HG03175 (cell line): ENCODE measurements around the gene HDAC7.
"Not testable (repeated sequence)": the region's sequence is repeated elsewhere in the genome, so short reads cannot be mapped to it uniquely, and the experiment has no call there.

Experiments
- ATAC-seq: cut with Tn5 transposase; IDR thresholded peaks from one replicate; pipeline ENCODE4 v1.9.1; 2021; ENCODE audit warnings: mild to moderate bottlenecking, moderate library complexity; ENCODE audit not compliant: unreplicated experiment

Gene HDAC7

DNA sequence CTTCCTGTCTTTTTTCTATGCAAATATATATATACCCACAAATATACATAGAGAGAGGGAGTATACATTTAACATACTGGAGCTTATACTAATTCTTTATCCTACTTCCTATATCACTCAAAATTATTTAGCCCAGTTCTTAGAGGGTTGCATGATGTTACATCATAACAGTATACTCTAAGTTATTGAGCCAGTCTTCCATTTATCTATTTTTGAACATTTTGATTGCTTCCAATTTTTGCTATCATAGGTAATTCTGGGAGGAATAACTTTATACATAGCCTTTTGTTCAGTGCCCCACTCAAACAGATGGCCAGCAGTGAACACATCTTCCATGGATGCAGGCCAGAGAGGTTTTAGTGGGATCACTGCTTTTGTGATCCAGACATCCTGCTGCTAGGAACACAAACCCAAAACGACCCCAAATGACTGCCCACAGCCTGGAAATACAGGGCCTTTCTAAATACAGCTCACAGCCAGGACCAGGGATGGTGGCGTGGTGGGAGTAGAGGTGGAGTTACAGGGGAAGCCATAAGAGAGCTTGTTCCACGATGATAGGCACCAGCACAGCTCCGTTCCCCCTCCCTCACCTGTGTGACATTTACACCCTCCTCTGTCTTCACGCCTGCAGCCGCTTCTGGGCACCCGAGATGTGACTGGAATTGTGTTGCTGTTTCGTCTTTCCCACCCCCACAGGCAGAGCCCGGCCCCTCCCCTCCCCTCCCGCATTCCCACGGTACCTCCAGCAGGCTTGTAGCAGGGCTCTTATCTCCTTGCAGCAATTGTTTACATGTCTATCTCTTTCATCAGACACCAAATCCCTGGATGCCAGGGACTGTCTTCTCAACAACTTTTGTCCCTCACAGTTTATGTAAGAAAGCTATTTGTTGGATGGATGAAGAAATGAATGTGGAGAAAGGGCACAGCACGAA is 30.7 kb upstream of the HDAC7 start:
- no peak for ATAC-seq

GRCh38 chr12:47849261-47849660 is 29.6 kb upstream of the HDAC7 start:
- no peak for ATAC-seq

DNA sequence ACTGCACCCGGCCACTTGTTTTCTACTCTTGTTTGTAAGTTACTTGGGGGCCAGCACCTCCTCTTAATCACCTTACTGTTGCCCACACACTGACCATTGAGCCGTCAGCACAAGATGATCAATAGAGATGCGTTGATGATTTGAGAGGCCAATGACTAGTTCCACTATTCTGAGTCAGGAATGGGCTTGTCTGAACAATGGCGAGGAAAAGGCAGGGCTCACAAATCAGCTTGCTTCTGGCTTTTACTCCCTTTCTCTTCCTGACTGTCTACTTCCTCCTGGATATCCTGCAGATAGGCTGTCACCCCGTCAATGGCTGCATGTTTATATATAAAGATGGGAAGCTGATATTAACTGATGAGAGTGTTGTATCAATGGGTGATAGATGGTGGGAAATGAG is 29.1 kb upstream of the HDAC7 start:
- no peak for ATAC-seq

DNA sequence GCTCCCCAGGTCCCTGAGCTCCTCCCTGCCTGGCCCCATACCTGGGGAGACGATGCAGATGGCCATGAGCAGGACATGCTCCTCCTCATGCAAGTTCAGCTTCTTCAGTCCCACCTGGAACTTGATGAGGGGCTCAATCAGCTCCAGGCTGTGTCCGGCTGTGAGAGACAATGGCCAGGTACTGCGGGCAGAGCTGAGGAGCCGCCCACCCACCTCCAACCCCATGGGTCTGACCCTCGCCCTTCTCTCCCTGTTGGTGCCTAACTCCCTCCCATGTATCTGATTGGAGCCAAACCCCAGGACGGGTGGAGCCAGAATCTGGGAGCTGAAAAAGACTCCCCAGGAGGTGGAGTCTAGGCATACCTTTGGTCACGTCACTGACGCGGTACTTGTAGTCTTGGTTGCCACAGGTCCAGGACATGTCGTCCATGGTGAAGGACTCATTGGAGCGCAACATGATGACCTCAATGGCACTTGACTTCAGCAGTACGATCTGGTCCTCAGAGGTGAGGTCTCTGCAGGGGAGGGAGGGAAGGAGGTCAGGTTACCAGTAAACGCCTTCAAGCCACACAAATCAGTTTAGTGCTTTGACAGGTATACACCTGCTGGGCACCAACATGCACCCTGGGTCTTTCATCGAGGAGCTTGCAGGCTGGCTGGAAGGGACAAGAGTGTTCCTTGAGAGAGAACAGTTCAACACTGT is 26.7 kb upstream of the HDAC7 start:
- no peak for ATAC-seq

DNA sequence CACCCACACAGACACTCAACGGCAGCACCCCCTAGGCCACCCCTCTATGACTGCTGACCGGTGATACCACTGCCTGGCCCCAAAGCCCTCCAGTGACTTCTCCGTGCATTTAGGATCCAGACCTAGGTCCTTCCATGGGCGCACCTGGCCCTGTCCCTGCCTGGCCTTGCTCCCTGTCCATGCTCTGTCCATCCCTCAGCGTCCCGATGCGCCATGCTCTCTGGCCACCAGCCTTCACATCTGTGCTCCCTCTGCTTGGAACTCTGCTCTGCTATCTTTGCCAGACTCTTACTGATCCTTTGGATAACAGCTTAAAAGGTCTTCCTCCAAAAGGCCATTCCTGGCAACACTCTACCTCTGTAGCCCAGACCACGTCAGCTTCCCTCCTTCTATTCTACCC is 25.4 kb upstream of the HDAC7 start:
- no peak for ATAC-seq

- ATAC-seq, result no peak
Observed at GRCh38 chr12:47844264-47845019, 24.7 kb upstream of the HDAC7 start.

- no peak for ATAC-seq
Observed at GRCh38 chr12:47843226-47843980, 23.7 kb upstream of the HDAC7 start.

- not testable (repeated sequence) for ATAC-seq
Observed at GRCh38 chr12:47842543-47842942, 22.8 kb upstream of the HDAC7 start.

GRCh38 chr12:47841910-47842309 is 22.2 kb upstream of the HDAC7 start:
- ATAC-seq, result no peak

- no peak for ATAC-seq
Observed at GRCh38 chr12:47841501-47841900, 21.8 kb upstream of the HDAC7 start.

DNA sequence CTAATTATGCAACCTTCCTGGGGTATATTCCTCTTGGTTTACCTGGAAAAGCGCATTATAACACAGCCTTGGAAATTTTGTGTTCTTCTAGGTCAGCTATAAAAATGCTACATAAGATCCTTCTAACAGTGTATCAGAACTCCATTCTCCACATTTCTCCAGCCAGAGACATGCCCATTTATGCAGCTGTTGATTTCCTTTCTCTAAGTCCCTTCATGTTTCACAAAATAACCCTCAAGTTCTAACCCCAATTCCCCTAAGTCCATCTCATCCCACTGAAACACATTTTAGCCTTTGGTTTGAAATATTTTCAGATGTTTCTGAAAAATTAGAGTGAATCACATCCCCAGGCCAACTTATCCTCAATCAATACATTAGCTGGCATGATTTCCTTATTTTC is 20.9 kb upstream of the HDAC7 start:
- no peak for ATAC-seq

DNA sequence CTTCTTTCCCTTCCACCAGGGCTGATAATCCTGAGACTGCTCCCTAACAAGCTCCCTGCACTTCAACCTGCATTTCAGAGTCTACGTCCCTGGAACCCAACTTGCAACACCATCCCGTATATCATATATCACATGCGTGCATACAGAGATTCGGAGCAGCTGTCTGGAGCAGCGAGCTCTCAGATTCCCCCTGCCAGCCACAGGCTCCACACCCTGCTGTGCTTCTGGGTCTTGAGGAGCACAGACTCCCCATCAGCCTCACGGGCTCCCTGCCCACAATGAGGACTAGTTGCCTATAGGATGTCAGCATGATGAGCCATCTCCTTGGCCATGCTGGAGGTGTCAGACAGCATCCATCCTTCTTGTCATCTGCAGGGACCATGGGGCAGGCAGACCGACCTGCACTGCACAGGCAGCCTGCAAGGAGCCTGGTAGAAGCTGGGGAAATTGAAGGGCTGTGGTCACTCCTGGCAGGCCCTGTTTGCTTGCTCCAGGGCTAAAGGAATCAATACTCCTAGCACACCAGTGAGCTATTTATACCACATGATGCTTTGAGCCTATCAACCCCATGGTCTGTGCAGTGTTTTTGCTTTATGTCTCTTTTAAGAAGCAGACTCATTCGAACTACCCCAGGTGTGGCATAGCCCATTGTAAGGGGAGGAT is 19.6 kb upstream of the HDAC7 start:
- no peak for ATAC-seq

- ATAC-seq, result no peak
Observed at GRCh38 chr12:47838286-47838931, 18.7 kb upstream of the HDAC7 start.

GRCh38 chr12:47837190-47838171 is 17.8 kb upstream of the HDAC7 start:
- ATAC-seq, result peak; percentile 37

DNA sequence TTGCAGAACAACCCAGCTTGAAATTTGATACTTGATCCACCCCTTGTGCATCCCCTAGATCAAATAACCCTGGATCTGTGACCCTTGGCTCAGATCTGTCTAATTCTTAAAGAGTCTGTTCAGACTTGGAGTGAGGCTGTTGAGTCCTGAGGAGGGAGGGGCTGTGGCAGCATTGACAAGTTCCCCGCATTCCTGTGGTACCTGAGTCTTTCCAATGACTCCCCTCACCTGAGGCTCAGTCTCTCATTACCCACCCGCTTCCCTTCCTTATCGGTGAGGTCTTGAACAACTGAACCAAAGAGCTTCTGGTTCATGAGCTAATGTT is 16.1 kb upstream of the HDAC7 start:
- ATAC-seq, result no peak

GRCh38 chr12:47835006-47835830 is 15.5 kb upstream of the HDAC7 start:
- no peak for ATAC-seq

- ATAC-seq, result no peak
Observed at GRCh38 chr12:47834199-47834903, 14.6 kb upstream of the HDAC7 start.
